Left ventricle myocardium superior (tissue), 1 donor: Measurements from ENCODE around the gene ENTREP3. TPM values are rescaled to one million over a fixed set of nuclear protein-coding genes. Genes with fewer than 3 reads are reported as not detected.
A peak's percentile ranks its signal among the peaks of the same experiment; 100 is the strongest.
"Not testable (repeated sequence)": the region's sequence is repeated elsewhere in the genome, so short reads cannot be mapped to it uniquely, and the experiment has no call there.

Experiments
- ATAC-seq: fragments of 200-7000 bp; cut with Tn5 transposase; one replicate; pipeline ENCODE4 v1.9.1; 2020; ENCODE audit warnings: mild to moderate bottlenecking, moderate library complexity
- DNase-seq: peaks from one replicate; pipeline ENCODE4 v3.0.0-alpha.2; 2020
- intact Hi-C: fragments of 100-400 bp; cut with micrococcal nuclease; formaldehyde crosslinking; loops from one replicate; pipeline ENCODE4 v1.11.0; 2022
- long read RNA-seq: library from polyadenylated mRNA; unstranded; transcript quantifications from one replicate; pipeline ENCODE4 v2.0.0, GENCODE V29; 2021
- total RNA-seq: library from RNA; stranded (reverse); fragmentation: NEBNext Ultra II Directional; extraction: Animal tissue kit (Norgen Biotek cat#: 25700); gene quantifications from one replicate; pipeline ENCODE4 v1.2.1, GENCODE V29; 2021
- donor health status: DM: no; HTN: yes; CAD: no; lungs with severe emphysema.

The ENTREP3 gene
- total RNA-seq: 15.0 TPM
- long read RNA-seq, partial matches to known transcripts: 7 of 8 reads
- long read RNA-seq, other reads (novel, unspliced or antisense): 0 of 8 reads

- intact Hi-C loops: no loop called here
- ATAC-seq: peak; percentile 91
- DNase-seq: peak; percentile 92
These were observed at the start of gene ENTREP3 for GRCh38 chr1:155255243-155256007. TSS of gene ENTREP3 (minus strand) at chr1:155255483. CDS start at chr1:155254877, 606 bp downstream.

- DNase-seq (no peak), ATAC-seq (no peak)
- intact Hi-C loops: no loop called here
These were observed 49.3 kb upstream of the ENTREP3 start for GRCh38 chr1:155304558-155305063.

GRCh38 chr1:155301342-155301841 is 46.1 kb upstream of the ENTREP3 start, which contains the start of gene PKLR:
TSS of gene PKLR (minus strand) at chr1:155301438. CDS start at chr1:155301395, 43 bp downstream.
- ATAC-seq (no peak), DNase-seq (no peak)
- intact Hi-C loops: no loop called here

- intact Hi-C loops: no loop called here
- no peak for DNase-seq
- no peak for ATAC-seq
These were observed 45.5 kb upstream of the ENTREP3 start for GRCh38 chr1:155300553-155301329.

- no peak for DNase-seq
- no peak for ATAC-seq
- intact Hi-C loops: no loop called here
These were observed 44.7 kb upstream of the ENTREP3 start for GRCh38 chr1:155300024-155300423.

GRCh38 chr1:155297384-155297783 is 42.1 kb upstream of the ENTREP3 start:
- ATAC-seq (no peak), DNase-seq (no peak)
- intact Hi-C loops: no loop called here

GRCh38 chr1:155296661-155297060 is 41.4 kb upstream of the ENTREP3 start:
- DNase-seq: no peak
- intact Hi-C loops: no loop called here
- ATAC-seq: no peak

GRCh38 chr1:155295942-155296267 is 40.6 kb upstream of the ENTREP3 start:
- intact Hi-C loops: no loop called here
- DNase-seq (no peak), ATAC-seq (no peak)

- intact Hi-C loops: no loop called here
- DNase-seq (no peak), ATAC-seq (peak; percentile 38)
These were observed 40.1 kb upstream of the ENTREP3 start for GRCh38 chr1:155295183-155295941.

- peak; percentile 17 for ATAC-seq
These were observed 39.4 kb upstream of the ENTREP3 start for GRCh38 chr1:155294520-155295182.

GRCh38 chr1:155293086-155293749 is 37.9 kb upstream of the ENTREP3 start:
- no peak for DNase-seq
- intact Hi-C loops: no loop called here
- ATAC-seq: no peak

More at GRCh38 chr1:155294520-155295182, 39.4 kb upstream of the ENTREP3 start:
- intact Hi-C loops: no loop called here
- no peak for DNase-seq

GRCh38 chr1:155291006-155291405 is 35.7 kb upstream of the ENTREP3 start:
- intact Hi-C loops: not testable (repeated sequence)

GRCh38 chr1:155287987-155288543 is 32.8 kb upstream of the ENTREP3 start:
- no peak for DNase-seq
- intact Hi-C loops: no loop called here
- no peak for ATAC-seq

More at GRCh38 chr1:155291006-155291405, 35.7 kb upstream of the ENTREP3 start:
- not testable (repeated sequence) for ATAC-seq, DNase-seq

GRCh38 chr1:155286544-155286943 is 31.3 kb upstream of the ENTREP3 start:
- DNase-seq (no peak), ATAC-seq (no peak)
- intact Hi-C loops: no loop called here

GRCh38 chr1:155285631-155286044 is 30.4 kb upstream of the ENTREP3 start:
- ATAC-seq (no peak), DNase-seq (no peak)
- intact Hi-C loops: no loop called here

GRCh38 chr1:155285063-155285462 is 29.8 kb upstream of the ENTREP3 start:
- DNase-seq: no peak
- no peak for ATAC-seq
- intact Hi-C loops: no loop called here

GRCh38 chr1:155284476-155284875 is 29.2 kb upstream of the ENTREP3 start:
- intact Hi-C loops: no loop called here
- DNase-seq (no peak), ATAC-seq (no peak)
